GM18868 (cell line): ENCODE data around the gene CMC2.
A peak's percentile ranks its signal among the peaks of the same experiment; 100 is the strongest.

ENCODE experiments used
- ATAC-seq: cut with Tn5 transposase; IDR thresholded peaks from one replicate; pipeline ENCODE4 v1.9.1; 2021; ENCODE audit warnings: mild to moderate bottlenecking, moderate library complexity; ENCODE audit not compliant: unreplicated experiment

CMC2 gene

GRCh38 chr16:81003610-81004460 lies 2.9 kb downstream of the CMC2 start:
- ATAC-seq, result no peak

- no peak for ATAC-seq
Observed at GRCh38 chr16:81003064-81003463, 3.6 kb downstream of the CMC2 start.

- ATAC-seq, result no peak
Observed at GRCh38 chr16:81001330-81001729, 5.4 kb downstream of the CMC2 start.

GRCh38 chr16:81000873-81001272 lies 5.8 kb downstream of the CMC2 start:
- no peak for ATAC-seq

GRCh38 chr16:80997964-80998620 lies 8.6 kb downstream of the CMC2 start:
- ATAC-seq, result no peak

GRCh38 chr16:80997139-80997798 lies 9.4 kb downstream of the CMC2 start:
- ATAC-seq, result peak; percentile 58

- ATAC-seq, result peak; percentile 18
Observed at GRCh38 chr16:80996688-80997138, 10.0 kb downstream of the CMC2 start.

- ATAC-seq, result no peak
Observed at GRCh38 chr16:80994451-80994850, 12.2 kb downstream of the CMC2 start.

- no peak for ATAC-seq
Observed at GRCh38 chr16:80993834-80994233, 12.9 kb downstream of the CMC2 start.

- no peak for ATAC-seq
Observed at GRCh38 chr16:80993307-80993706, 13.4 kb downstream of the CMC2 start.

- ATAC-seq, result no peak
Observed at GRCh38 chr16:80992676-80993293, 13.9 kb downstream of the CMC2 start.

GRCh38 chr16:80991792-80992430 lies 14.8 kb downstream of the CMC2 start:
- ATAC-seq, result no peak

- no peak for ATAC-seq
Observed at GRCh38 chr16:80990978-80991377, 15.7 kb downstream of the CMC2 start.

- no peak for ATAC-seq
Observed at GRCh38 chr16:80990577-80990976, 16.1 kb downstream of the CMC2 start.

- ATAC-seq, result no peak
Observed at GRCh38 chr16:80989801-80990200, 16.9 kb downstream of the CMC2 start.

- no peak for ATAC-seq
Observed at GRCh38 chr16:80988756-80989155, 17.9 kb downstream of the CMC2 start.

- ATAC-seq, result no peak
Observed at GRCh38 chr16:80986557-80986956, 20.1 kb downstream of the CMC2 start.

GRCh38 chr16:80985611-80986010 lies 21.1 kb downstream of the CMC2 start:
- ATAC-seq, result no peak

GRCh38 chr16:80984124-80984892 lies 22.4 kb downstream of the CMC2 start:
- ATAC-seq, result no peak

- no peak for ATAC-seq
Observed at GRCh38 chr16:80982646-80983045, 24.0 kb downstream of the CMC2 start.
